ENCODE measurements around the gene CDH5.

Gene CDH5

GRCh38 chr16:66375451-66375850 is 9.0 kb downstream of the CDH5 start:
- Mint-ChIP-seq H3K4me3 (no peak overlapping the region), H3K4me1 (ENCODE audit: low read depth) (no peaks in the 10 kb centered on the region), H3K9me3 (peaks cover 3% of the 10 kb centered on the region), H3K27ac (no peak overlapping the region), H3K36me3 (ENCODE audit: low read depth) (no peaks in the 10 kb centered on the region), H3K27me3 (ENCODE audit: low read depth) (no peaks in the 10 kb centered on the region)
- DNase-seq (ENCODE audit: low spot score) = no peak

- peaks cover 5% of the 10 kb centered on the region for H3K9me3 Mint-ChIP-seq
- no peaks in the 10 kb centered on the region for H3K4me1 Mint-ChIP-seq (ENCODE audit: low read depth)
- H3K36me3 Mint-ChIP-seq (ENCODE audit: low read depth) = no peaks in the 10 kb centered on the region
- no peak for DNase-seq (ENCODE audit: low spot score)
- H3K4me3 Mint-ChIP-seq = no peak overlapping the region
- no peak overlapping the region for H3K27ac Mint-ChIP-seq
- no peaks in the 10 kb centered on the region for H3K27me3 Mint-ChIP-seq (ENCODE audit: low read depth)
Measured at GRCh38 chr16:66376114-66376513, 9.6 kb downstream of the CDH5 start.

GRCh38 chr16:66376577-66377305 is 10.2 kb downstream of the CDH5 start:
- Mint-ChIP-seq H3K9me3 (peaks cover 5% of the 10 kb centered on the region), H3K4me1 (ENCODE audit: low read depth) (no peaks in the 10 kb centered on the region), H3K27ac (no peak overlapping the region), H3K36me3 (ENCODE audit: low read depth) (no peaks in the 10 kb centered on the region), H3K27me3 (ENCODE audit: low read depth) (no peaks in the 10 kb centered on the region), H3K4me3 (no peak overlapping the region)
- no peak for DNase-seq (ENCODE audit: low spot score)

- no peaks in the 10 kb centered on the region for H3K27me3 Mint-ChIP-seq (ENCODE audit: low read depth)
- H3K9me3 Mint-ChIP-seq = peaks cover 5% of the 10 kb centered on the region
- H3K4me1 Mint-ChIP-seq (ENCODE audit: low read depth) = no peaks in the 10 kb centered on the region
- H3K27ac Mint-ChIP-seq = no peak overlapping the region
- no peak overlapping the region for H3K4me3 Mint-ChIP-seq
- DNase-seq (ENCODE audit: low spot score) = no peak
- H3K36me3 Mint-ChIP-seq (ENCODE audit: low read depth) = no peaks in the 10 kb centered on the region
Measured at GRCh38 chr16:66377324-66377723, 10.8 kb downstream of the CDH5 start.

GRCh38 chr16:66378741-66379570 is 12.5 kb downstream of the CDH5 start:
- no peak overlapping the region for H3K27ac Mint-ChIP-seq
- no peaks in the 10 kb centered on the region for H3K4me1 Mint-ChIP-seq (ENCODE audit: low read depth)
- DNase-seq (ENCODE audit: low spot score) = no peak
- H3K36me3 Mint-ChIP-seq (ENCODE audit: low read depth) = no peaks in the 10 kb centered on the region
- peaks cover 5% of the 10 kb centered on the region for H3K9me3 Mint-ChIP-seq
- H3K27me3 Mint-ChIP-seq (ENCODE audit: low read depth) = no peaks in the 10 kb centered on the region
- no peak overlapping the region for H3K4me3 Mint-ChIP-seq

- no peak overlapping the region for H3K4me3 Mint-ChIP-seq
- no peaks in the 10 kb centered on the region for H3K27me3 Mint-ChIP-seq (ENCODE audit: low read depth)
- no peaks in the 10 kb centered on the region for H3K36me3 Mint-ChIP-seq (ENCODE audit: low read depth)
- H3K4me1 Mint-ChIP-seq (ENCODE audit: low read depth) = no peaks in the 10 kb centered on the region
- H3K9me3 Mint-ChIP-seq = peaks cover 5% of the 10 kb centered on the region
- H3K27ac Mint-ChIP-seq = no peak overlapping the region
- DNase-seq (ENCODE audit: low spot score) = no peak
Measured at GRCh38 chr16:66379571-66379941, 13.1 kb downstream of the CDH5 start.

- Mint-ChIP-seq H3K9me3 (peaks cover 5% of the 10 kb centered on the region), H3K4me3 (no peak overlapping the region), H3K36me3 (ENCODE audit: low read depth) (no peaks in the 10 kb centered on the region), H3K4me1 (ENCODE audit: low read depth) (no peaks in the 10 kb centered on the region), H3K27me3 (ENCODE audit: low read depth) (no peaks in the 10 kb centered on the region), H3K27ac (no peak overlapping the region)
- DNase-seq (ENCODE audit: low spot score) = no peak
Measured at GRCh38 chr16:66380421-66380820, 13.9 kb downstream of the CDH5 start.

- Mint-ChIP-seq H3K4me1 (ENCODE audit: low read depth) (no peaks in the 10 kb centered on the region), H3K36me3 (ENCODE audit: low read depth) (no peaks in the 10 kb centered on the region), H3K4me3 (no peak overlapping the region), H3K27ac (no peak overlapping the region), H3K9me3 (peaks cover 5% of the 10 kb centered on the region), H3K27me3 (ENCODE audit: low read depth) (no peaks in the 10 kb centered on the region)
- no peak for DNase-seq (ENCODE audit: low spot score)
Measured at GRCh38 chr16:66381585-66382170, 15.2 kb downstream of the CDH5 start.

- H3K36me3 Mint-ChIP-seq (ENCODE audit: low read depth) = no peaks in the 10 kb centered on the region
- no peaks in the 10 kb centered on the region for H3K4me1 Mint-ChIP-seq (ENCODE audit: low read depth)
- no peak overlapping the region for H3K27ac Mint-ChIP-seq
- peaks cover 5% of the 10 kb centered on the region for H3K9me3 Mint-ChIP-seq
- no peak overlapping the region for H3K4me3 Mint-ChIP-seq
- H3K27me3 Mint-ChIP-seq (ENCODE audit: low read depth) = no peaks in the 10 kb centered on the region
- no peak for DNase-seq (ENCODE audit: low spot score)
Measured at GRCh38 chr16:66382171-66382965, 15.9 kb downstream of the CDH5 start.

GRCh38 chr16:66382966-66383299 is 16.4 kb downstream of the CDH5 start:
- H3K27ac Mint-ChIP-seq = no peak overlapping the region
- H3K27me3 Mint-ChIP-seq (ENCODE audit: low read depth) = no peaks in the 10 kb centered on the region
- no peaks in the 10 kb centered on the region for H3K36me3 Mint-ChIP-seq (ENCODE audit: low read depth)
- H3K4me3 Mint-ChIP-seq = no peak overlapping the region
- no peak for DNase-seq (ENCODE audit: low spot score)
- H3K4me1 Mint-ChIP-seq (ENCODE audit: low read depth) = no peaks in the 10 kb centered on the region
- peaks cover 5% of the 10 kb centered on the region for H3K9me3 Mint-ChIP-seq

GRCh38 chr16:66383551-66383950 is 17.1 kb downstream of the CDH5 start:
- H3K36me3 Mint-ChIP-seq (ENCODE audit: low read depth) = no peaks in the 10 kb centered on the region
- H3K27me3 Mint-ChIP-seq (ENCODE audit: low read depth) = no peaks in the 10 kb centered on the region
- peaks cover 5% of the 10 kb centered on the region for H3K9me3 Mint-ChIP-seq
- DNase-seq (ENCODE audit: low spot score) = no peak
- no peak overlapping the region for H3K4me3 Mint-ChIP-seq
- H3K4me1 Mint-ChIP-seq (ENCODE audit: low read depth) = no peaks in the 10 kb centered on the region
- no peak overlapping the region for H3K27ac Mint-ChIP-seq

GRCh38 chr16:66385415-66385814 is 18.9 kb downstream of the CDH5 start:
- no peak for DNase-seq (ENCODE audit: low spot score)
- Mint-ChIP-seq H3K27me3 (ENCODE audit: low read depth) (no peaks in the 10 kb centered on the region), H3K36me3 (ENCODE audit: low read depth) (no peaks in the 10 kb centered on the region), H3K4me3 (no peak overlapping the region), H3K9me3 (peaks cover 2% of the 10 kb centered on the region), H3K27ac (no peak overlapping the region), H3K4me1 (ENCODE audit: low read depth) (no peaks in the 10 kb centered on the region)

GRCh38 chr16:66386629-66387622 is 20.4 kb downstream of the CDH5 start:
- Mint-ChIP-seq H3K27me3 (ENCODE audit: low read depth) (no peaks in the 10 kb centered on the region), H3K27ac (no peak overlapping the region), H3K4me1 (ENCODE audit: low read depth) (no peaks in the 10 kb centered on the region), H3K36me3 (ENCODE audit: low read depth) (no peaks in the 10 kb centered on the region), H3K9me3 (no peaks in the 10 kb centered on the region), H3K4me3 (no peak overlapping the region)
- no peak for DNase-seq (ENCODE audit: low spot score)
